8988T (cell line): ENCODE results near the gene EEF1AKMT1.
"Not testable (repeated sequence)": the region's sequence is repeated elsewhere in the genome, so short reads cannot be mapped to it uniquely, and the experiment has no call there.

Experiments used
- DNase-seq: peaks from one replicate; pipeline ENCODE4 v3.0.0; 2011

Gene EEF1AKMT1

DNA sequence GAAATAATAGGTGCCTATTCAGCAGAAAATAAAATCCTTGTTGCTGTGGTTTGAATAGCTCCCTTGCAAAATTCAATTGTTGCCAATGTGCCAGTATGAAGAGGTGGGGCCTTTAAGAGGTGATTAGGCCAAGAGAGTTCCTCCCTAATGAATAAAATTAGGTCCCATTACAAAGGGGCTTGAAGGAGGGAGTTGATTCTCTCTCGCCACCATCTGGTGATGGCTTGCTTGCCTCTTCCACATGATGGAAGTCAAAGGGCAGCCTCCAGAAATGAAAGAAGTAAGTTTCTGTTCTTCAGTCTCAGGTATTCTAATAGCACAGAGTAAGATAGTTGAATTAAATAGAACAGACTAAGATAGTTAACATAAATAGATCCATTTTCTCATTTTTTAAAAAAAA is 3.0 kb upstream of the EEF1AKMT1 start:
- DNase-seq = no peak

- DNase-seq = no peak
Observed at GRCh38 chr13:20775961-20776360, 2.2 kb upstream of the EEF1AKMT1 start.

DNA sequence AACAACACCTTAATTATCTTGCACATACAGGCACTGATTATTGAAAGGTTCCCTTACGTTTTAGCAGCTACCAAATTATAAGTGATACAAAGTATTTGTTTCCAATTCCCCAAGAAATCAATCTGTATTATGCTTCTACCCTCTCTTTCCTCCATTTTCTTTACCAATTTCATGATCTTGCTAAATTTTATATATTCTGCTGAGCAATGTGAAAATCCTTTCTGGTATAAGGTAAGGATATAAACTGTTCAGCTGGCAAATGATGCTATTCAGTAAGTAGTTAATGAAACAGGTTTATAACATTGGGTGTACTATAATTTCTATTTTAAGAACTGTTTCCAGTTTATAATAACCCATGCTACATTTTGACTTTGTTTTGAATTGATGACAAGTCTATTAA is 985 bp upstream of the EEF1AKMT1 start:
- DNase-seq = no peak

DNA sequence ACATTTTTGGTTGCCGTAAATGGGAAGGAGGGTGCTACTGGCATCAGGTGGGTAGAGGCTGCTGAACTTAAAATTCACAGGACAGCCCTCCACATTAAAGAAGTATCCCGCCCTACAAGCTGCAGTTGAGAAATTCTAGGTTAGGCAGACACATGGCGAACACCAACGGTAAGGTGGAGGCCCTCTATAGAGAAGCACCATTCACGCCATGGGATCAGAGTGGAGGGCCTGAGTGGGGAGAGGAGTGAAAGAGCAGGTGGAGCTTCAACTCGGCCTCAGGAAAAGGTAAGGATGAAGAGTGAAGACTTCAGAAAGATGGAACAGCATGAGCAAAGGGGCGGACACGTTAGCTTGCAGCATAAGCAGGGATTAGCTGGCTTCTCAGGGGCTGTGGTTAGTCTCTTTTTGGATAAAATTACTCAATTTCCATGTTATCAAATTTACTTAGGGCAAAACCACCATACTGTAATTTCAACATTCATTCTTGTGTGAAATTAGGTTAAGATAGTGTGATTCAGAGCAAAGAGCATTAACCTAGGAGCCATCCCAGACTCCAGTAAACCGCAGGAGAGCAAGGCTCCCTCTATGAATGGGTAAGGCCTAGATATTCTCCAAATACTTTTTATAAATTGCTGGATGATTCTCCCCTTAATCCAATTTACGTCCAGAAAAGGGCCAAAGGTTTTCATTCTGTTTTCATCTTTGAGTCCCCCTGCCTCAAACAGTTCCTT is 1.2 kb downstream of the EEF1AKMT1 start:
- DNase-seq = no peak

DNA sequence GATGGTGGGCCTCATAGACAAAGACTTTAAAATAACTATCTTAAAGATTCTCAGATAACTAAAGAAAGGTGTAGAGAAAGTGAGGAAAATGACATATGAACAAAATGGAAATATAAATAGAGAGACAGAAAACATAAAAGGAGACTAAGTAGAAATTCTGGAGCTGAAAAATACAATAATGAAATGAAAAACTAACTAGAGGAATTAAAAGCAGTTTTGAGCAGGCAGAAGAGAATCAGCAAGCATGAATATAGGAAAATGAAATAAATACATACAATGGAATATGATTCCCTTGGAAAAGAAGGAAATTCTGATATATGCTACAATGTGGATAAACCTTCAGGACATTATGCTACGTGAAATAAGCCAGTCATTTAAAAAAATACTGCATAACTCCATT is 3.9 kb downstream of the EEF1AKMT1 start:
- no peak for DNase-seq

GRCh38 chr13:20769091-20769490 is 4.7 kb downstream of the EEF1AKMT1 start:
- DNase-seq = no peak

DNA sequence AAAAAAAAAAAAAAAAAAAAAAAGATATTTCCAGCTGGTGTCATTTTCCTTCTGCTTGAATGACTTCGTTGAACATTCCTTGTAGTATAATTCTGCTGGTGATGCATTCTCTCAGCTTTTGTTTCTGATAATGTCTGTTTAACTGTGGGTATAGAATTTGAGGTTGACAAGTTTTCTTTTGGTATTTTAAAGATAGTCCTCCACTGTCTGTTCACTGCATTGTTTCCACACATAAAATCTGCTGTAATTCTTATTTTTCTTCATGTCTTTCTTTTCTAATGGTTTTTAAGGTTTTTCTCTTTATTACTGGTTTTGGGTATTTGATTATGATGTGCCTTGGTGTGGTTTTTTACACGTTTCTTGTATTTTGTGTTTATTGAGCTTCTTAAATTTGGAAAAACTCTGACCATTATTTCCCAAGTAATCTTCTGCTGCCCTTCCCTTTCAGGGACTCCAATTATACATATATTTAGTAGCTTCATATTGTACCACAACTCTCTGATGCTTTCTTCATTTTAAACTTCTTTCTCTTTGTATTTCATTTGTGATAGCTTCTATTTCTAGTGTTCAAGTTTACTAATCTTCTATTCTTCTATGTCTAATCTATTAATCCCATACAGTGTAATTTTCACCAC is 6.3 kb downstream of the EEF1AKMT1 start:
- no peak for DNase-seq

DNA sequence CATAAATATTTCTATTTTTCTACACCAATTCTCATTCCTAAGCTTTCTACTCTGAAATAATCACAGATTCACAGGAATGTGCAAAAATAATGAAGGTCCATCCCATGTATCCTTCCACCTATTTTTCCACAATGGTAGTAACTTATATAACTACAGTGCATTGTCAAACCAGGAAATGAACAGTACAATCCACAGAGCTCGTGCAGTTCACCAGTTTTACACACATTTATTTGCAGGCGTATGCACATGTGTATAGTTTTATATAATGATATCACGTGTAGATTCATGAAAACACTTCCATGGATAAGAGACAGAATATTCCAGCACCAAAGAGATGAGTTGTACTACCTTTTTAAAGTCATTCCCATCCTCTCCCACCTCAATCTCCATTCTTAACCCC is 12.9 kb downstream of the EEF1AKMT1 start:
- no peak for DNase-seq

DNA sequence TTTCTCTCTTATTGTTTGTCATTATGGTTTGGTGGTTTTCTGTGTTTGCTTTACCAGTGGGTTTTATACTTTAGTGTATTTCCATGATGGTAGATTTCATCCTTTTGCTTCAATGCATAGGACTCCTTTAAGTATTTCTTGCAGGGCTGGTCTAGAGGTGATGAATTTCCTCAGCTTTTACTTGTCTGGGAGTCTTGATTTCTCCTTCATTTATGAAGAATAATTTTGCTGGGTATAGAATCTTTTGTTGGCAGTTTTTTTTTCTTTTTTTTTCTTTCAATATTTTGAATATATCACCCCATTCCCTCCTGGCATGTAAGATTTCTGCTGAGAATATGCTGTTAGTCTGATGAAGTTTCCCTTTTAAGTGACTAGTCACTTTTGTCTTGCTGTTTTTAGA is 19.8 kb downstream of the EEF1AKMT1 start:
- no peak for DNase-seq

DNA sequence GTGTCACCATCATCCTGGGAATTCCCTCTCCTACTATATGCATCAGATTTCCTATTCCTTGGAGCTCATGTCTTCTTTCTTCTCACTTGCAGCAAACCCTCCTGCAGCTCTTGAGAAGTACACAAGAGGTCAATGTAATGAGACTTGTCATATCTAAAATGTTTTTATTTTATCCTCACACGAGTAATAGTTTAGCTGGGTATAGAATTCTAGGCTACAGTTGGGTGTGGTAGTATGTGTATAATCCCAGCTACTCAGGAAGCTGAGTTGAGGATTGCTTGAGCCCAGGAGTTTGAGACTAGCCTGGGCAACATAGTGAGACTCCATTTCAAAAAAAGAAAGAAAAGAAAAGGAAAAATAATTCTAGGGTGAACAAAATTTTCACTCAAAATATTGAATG is 24.4 kb downstream of the EEF1AKMT1 start:
- no peak for DNase-seq

DNA sequence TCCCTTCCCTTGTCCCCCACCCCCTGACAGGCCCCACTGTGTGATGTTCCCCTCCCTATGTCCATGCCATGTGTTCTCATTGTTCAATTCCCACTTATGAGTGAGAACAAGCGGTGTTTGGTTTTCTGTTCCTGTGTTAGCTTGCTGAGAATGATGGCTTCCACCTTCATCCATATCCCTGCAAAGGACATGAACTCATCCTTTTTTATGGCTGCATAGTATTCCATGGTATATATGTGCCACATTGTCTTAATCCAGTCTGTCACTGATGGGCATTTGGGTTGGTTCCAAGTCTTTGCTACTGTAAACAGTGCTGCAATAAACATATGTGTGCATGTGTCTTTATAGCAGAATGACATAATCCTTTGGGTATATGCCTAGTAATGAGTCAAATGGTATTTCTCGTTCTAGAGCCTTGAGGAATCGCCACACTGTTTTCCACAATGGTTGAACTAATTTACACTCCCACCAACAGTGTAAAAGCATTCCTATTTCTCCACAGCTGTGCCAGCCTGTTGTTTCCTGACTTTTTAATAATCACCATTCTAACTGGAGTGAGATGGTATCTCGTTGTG is 29.8 kb downstream of the EEF1AKMT1 start:
- not testable (repeated sequence) for DNase-seq

- no peak for DNase-seq
Observed at GRCh38 chr13:20740021-20740420, 33.7 kb downstream of the EEF1AKMT1 start.

- no peak for DNase-seq
Observed at GRCh38 chr13:20738616-20739015, 35.1 kb downstream of the EEF1AKMT1 start.

DNA sequence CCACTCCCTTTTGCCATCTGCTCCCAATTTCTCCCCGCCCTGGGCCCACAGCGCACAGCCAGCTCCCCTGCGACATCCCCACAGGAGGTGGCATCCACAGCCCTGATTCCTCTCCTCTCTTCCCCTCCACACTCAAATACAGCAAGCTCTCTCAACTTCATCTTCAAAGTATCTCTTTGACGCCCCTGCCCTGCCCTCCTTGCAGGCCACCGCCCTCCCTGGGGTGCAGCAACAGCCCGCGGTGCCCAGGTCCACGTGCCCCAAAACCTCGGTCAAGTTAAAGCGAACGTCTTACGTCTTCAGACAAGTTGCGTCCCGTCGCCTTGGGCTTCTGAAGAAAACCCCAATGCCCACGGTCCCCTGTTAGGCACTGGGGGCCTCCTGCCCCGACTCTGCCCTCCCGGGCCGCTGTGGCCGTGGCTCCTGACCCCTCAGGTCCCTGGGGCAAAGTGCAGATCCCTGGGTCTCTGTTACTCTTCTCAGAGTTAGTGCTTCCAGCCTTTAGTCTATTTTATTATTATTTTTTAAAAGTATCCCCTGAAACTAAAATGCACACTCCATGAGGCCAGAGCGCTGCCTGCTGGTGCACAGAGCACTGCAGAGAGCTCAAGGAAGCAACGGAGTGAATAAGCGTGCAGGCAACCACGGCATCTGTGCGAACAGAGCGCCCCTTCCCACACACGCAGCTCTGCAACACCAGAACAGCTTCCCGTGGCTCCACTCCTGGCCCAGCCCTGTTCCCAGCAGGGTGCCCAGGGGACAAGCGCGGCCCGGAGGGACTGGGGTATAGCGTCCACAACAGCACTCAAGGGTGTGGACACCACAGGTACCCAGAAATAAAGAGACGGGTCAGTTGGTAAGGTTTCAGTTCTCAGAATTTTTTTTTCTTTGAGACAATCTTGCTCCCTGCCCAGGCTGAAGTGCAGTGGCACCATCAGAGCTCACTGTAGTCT is 43.9 kb downstream of the EEF1AKMT1 start:
- no peak for DNase-seq

DNA sequence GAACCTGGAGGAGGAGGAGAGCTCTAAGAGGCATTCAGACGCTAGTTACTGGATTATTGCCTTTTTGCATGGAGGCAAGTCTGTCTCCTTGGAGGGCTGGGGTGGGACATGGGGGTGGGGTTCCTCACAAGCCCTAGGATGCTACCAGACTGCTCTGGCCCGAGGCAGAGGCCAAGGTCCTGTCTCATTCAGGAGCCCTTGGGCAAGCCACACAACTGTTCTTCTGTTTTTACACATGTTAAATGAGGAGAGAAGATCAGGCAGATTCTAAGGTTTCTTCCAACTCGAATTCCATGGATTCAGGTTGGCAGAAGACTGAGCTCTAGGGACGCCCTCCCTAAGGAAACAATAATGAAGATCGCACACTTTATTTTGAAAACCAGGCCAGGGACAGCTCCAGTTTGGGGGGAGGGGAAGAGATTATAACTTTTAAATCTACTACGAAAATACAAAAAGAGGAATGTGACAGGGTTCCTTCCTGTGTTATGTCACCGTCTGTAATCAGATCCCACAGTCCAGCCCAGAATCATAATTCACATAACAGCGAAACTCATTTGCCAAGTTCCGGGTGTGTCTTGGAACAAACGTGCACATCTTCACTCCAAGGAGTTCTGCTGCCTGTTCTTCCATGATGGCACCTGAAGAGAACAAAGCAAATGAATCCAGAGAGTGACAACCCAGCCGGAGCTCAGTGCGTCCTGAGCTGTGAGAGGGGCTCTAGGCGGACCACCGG is 45.0 kb downstream of the EEF1AKMT1 start:
- no peak for DNase-seq

GRCh38 chr13:20727856-20728255 is 45.9 kb downstream of the EEF1AKMT1 start:
- no peak for DNase-seq

- no peak for DNase-seq
Observed at GRCh38 chr13:20721454-20722357, 52.1 kb downstream of the EEF1AKMT1 start.

DNA sequence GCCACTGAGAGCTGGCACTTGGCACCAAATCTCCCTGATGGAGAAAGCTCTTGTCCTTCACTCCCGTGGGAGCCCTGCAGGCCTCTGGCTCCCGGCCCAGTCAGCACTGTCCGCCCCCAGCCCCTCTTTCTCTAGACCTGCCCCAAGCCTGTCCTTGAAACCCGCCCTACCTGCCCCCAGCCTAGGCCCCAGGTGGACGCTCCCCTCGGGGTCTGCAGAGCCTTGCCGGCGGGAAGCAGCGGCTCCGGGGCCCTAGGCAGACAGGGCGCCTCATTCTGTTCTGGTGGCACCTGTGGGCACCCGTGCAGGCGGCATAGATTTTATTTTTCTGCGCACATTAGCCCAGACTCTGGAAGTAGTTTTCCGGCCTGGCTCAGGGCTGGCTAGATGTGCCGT is 52.7 kb downstream of the EEF1AKMT1 start:
- no peak for DNase-seq

DNA sequence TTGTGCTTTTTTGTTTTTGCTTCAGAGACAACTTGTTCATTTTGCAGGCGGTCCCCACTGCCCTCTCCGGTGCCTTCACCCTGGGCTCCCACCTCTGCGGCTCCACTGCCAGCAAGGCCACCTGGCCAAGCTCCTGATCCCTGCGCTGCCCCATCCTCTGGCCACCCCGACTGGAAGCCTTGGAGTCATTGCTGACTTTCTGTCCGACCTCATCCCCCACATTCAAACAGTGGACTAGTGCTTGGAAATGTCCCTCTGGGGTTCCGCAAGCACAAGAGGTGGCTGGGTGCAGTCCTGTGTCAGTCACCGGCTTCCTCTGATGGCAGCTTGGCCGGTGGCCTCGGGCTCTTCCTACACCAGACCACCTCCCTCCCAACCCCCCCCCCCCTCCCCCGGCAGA is 53.3 kb downstream of the EEF1AKMT1 start:
- DNase-seq = no peak

DNA sequence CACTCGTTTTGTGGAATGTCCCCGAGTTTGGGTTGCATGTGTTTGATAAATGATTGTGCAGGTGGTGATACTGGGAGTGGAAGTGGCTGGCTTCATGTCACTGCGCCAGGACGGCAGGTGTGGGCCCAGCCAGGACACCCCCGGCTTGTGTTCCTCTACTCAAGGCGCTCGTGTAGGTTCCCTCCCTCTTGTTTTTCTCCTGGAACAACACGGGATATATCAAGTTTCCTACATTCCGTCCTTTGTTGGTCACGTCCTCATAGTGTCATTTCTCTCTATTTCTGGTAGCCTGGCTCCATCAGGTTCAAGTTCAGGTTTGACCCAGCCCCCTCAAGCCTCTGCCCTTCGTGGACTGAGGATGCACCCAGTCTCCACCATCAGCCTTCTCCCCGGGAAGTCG is 54.0 kb downstream of the EEF1AKMT1 start:
- DNase-seq = no peak

GRCh38 chr13:20718958-20719566 is 54.7 kb downstream of the EEF1AKMT1 start:
- DNase-seq = no peak
